Right renal cortex interstitium (tissue), 3 donors: ENCODE results near the gene FCGBP. TPM values are rescaled to one million over a fixed set of nuclear protein-coding genes. Genes with fewer than 3 reads are reported as not detected.
"Not testable (repeated sequence)": the region's sequence is repeated elsewhere in the genome, so short reads cannot be mapped to it uniquely, and the experiment has no call there.

Experiments used
- DNase-seq, 3 donors: peaks; one replicate each; pipeline ENCODE4 v3.0.0-alpha.2; 2013; ENCODE audit warnings: low read depth in 3 of 3, low spot score in 2 of 3
- polyA plus RNA-seq, 3 donors: library from polyadenylated mRNA; unstranded; fragments of 120-200 nt; gene quantifications; one replicate each; pipeline ENCODE4 v1.2.1, GENCODE V29; 2013; ENCODE audit not compliant: insufficient read length in 3 of 3

Gene FCGBP
- polyA plus RNA-seq, result 1 to 10 TPM; 5.4 to 9.4 (median 9.2) TPM

DNA sequence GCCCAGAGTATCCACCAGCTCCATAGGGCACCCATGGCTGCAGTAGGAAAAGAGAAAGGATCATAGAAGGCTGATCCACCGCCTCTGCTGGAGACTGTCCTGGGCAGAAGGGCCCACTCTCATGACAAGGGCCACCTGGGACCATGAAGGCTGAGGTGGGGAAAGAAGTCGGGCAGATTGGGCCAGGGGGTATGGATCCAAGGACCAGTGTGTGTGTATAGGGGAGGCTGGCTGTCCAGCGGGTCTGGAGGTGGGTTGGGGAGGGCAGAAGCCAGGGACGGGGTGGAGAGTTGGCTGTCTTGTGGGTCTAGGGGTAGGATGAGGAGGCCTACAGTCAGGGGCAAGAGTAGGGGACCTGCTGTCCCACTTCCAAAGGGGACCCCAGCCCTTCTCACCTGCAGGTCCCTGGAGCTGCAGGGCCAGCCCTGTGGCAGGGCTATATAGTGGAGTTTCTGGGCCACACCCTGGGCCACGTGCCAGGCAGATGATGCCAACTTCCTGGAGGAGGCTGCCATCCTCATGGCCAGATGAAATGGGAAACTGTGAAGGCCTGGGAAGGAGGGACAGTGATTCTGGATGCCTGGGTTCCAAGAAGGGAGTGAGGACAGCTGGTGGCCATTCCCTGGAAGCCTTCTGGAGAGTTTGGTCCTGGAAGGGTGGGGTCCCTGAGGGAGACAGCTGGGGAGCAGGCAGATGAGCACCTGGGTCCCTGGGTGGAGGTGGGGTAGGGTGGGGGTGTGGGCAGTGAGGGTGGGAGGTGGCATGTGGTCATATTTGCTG is at the start of gene FCGBP:
FCGBP (minus strand) TSS at position 51 of the 780 bp plus-strand sequence.
- no peak for DNase-seq

DNA sequence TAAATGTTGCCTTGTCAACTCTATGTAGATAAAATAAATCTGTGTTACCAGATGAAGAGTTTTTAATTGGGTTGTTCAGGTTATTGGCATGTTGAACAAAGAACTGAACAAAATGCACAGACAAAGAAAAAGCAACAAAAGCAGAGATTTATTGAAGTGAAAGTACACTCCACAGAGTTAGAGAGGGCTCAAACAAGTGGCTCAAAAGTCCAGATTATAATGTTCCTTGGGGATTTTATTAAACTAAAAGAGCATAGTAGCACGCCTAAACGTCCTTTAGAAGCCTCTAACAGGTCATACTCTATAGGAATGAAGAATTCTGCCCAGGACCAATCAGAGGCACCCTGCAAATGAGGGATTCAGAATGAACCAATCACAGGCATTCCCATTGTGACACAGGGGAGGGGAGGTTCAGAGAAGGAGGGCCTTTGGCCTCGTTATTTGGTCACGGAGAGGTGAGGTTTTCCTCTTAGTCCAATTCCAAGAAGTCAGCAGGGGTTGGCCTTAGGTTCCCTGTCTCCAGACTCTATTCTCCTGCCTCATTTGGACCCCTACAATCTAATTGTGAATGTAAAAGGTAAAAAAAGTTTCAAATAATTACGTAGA is 49.4 kb upstream of the FCGBP start:
- DNase-seq, result no peak

DNA sequence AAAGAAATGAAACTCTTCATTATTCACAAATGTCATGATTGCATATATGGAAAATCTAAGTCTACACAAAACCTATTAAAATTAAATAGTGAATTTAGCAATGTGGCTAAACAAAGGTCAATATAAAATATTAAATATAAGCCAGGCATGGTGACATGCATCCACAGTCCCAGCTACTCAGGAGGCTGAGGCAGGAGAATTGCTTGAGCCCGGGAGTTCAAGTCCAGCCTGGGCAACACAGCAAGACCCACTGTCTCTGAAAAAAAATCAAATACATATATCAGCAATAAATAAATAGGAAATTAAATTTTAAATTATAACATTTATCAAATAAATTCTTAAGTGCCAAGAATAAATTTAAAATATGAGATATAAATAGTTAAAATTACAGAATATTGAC is 48.4 kb upstream of the FCGBP start:
- no peak for DNase-seq

DNA sequence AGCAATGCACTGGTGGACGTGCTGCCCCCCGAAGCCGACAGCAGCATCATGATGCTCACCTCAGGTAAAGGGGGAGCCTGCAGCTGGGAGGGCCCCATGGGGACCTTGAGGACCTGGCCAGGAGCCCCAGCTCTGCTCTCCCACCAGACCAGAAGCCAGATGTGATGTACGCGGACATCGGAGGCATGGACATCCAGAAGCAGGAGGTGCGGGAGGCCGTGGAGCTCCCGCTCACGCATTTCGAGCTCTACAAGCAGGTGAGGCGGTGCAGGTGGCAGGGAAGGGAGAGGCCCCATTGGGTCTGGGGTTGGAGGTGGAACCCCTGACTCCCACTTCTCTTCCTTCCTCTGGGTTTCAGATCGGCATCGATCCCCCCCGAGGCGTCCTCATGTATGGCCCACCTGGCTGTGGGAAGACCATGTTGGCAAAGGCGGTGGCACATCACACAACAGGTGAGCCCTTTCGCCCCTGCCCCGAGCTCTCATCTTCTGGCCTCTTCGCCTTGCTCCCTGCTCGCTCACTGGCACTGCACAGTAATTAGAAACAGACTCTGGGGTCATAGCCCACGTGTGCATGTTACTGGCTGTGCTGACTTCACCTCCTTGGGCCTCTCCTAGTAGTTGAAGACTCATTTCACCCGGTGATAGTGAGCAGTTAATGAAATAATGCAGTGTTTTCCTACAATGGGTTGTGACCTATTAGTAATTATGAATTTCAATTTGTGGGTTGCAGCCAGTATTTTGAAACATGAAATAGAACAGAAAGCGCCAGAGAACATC is 40.1 kb upstream of the FCGBP start:
- no peak for DNase-seq

DNA sequence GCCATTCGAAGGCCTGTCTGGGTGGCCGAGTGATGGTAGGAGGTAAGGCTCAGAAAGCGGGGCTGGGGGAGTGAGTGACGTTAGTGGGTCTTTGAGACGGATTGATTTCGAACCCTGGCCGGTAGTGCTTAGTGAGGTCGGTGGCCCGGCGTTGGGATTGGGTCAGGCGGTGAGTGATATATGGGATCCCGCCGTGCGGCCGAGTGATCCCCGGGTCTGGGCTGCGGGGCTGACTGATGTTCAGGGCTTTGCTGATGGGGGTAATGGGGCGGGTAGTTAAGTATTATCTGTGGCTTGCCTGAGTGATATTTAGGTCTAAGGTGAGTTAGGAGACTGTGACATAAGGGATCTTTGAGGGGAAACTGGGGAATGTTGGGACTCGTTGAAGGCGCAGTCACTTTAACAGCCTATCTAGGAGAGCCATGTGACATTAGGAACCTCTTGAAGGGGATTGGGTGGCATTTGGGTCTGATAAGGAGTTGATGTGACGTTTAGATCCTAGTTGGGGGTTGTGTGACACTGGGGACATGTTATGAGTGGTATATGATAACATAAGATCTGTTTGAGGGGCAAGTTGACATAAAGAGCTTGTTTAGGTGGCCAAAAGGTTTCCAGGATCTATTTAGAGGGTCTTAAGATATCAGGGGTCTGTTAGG is 37.1 kb upstream of the FCGBP start:
- DNase-seq, result no peak

DNA sequence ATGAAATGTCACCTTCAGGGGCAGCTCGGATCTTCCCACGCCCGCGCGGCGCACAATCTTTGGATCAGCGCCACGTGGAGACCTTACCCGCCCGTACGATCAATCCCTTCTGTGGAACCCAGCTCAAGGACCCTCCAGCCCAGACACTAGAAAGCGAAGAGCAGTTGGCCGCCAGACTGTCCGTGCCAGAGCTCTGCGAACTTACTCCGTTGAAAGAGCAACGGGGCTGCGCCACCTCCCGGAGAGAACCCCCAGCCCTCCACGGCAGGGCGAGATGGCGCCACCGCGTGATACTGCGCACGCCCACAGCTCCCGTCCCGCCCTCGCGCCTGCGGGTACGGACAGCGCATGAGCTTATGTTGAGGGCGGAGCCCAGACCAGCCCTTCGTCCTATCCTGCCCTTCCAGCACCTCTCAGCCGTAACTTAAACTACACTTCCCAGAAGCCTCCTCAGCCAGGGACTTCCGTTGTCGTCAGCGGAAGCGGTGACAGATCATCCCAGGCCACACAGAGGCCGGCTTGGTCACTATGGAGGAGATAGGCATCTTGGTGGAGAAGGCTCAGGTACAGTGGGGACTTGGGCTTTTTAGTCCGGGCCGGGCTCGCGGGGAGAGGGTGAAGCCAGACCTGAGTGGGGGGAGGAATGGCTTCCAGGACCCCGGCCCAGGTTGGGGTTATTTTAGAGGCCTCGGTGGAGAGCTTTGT is 36.4 kb upstream of the FCGBP start, which contains the start of gene PSMC4:
PSMC4 (plus strand) TSS at position 491 of the 705 bp plus-strand sequence; CDS start at position 529, 38 bp downstream.
- peak; percentile 96 to 98 (median 97) for DNase-seq

DNA sequence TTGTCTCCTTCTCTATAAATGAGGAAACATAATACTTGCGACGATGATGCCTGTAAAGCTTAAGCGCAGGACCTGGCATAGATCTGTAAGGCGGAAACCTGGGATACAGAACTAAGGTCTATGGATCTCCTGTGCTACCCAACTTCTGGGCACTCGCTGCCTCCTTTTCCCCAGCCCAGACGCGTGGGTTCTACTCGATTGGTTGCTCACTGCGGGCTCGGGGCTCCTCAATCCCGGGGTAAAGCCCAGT is 35.9 kb upstream of the FCGBP start:
- peak in 1 of 3 donors; percentile 4 for DNase-seq

DNA sequence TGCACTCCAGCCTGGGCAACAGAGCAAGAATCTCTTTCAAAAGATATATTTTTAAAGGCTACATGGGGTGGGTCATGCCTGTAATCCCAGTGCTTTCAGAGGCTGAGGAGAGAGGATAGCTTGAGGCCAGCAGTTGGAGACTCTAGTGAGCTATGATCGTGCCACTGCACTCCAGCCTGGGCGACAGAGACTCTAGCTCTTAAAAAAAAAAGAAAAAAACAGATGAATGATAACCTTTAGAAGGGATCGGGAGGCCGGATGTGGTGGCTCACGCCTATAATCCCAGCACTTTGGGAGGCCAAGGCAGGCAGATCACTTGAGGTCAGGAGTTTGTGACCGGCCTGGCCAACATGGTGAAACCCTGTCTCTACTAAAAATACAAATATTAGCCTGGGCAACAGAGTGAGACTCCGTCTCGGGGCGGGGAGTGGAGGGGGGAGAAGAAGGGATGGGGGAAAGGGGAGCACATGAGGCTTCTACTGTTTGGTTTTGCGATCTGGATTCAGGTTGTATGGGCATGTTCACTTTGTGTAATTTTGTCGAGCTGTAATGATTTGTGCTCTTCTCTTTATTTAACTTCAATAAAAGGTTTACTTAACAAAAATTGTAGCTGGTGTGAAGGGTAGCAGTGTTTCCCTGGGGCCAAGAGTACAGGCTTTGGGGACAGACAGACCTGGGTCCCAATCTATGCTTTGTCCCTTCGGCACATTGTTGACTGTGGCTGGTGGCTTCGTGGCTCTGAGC is 35.4 kb upstream of the FCGBP start:
- DNase-seq, result no peak

DNA sequence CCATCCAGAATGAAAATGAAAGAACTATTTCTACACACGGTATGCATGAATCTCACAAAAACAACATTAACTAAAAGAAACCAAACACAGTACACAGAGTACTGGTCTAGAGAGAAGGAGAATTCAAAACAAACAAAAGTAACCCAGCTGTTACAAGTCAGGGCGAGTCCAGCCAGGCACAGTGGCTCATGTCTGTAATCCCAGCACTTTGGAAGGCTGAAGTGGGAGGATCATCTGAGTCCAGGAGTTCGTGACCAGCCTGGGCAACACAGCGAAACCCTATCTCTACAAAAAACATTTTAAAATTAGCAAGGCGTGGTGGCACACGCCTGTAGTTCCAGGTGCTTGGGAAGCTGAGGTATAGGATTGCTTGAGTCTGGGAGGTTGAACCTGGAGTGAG is 34.8 kb upstream of the FCGBP start:
- no peak for DNase-seq

DNA sequence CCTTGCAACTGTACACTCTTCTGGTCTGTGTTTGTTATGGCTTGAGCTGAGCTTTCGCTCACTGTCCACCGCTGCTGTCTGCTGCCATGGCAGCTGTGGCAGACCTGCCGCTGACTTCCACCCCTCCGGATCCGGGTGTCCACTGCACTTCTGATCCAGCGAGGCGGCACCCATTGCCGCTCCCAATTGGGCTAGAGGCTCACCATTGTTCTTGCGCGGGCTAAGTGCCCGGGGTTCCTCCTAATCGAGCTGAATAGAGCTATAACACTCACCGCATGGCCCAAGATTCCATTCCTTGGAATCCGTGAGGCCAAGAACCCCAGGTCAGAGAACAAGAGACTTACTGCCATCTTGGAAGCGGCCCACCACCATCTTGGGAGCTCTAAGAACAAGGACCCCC is 34.4 kb upstream of the FCGBP start:
- no peak for DNase-seq

DNA sequence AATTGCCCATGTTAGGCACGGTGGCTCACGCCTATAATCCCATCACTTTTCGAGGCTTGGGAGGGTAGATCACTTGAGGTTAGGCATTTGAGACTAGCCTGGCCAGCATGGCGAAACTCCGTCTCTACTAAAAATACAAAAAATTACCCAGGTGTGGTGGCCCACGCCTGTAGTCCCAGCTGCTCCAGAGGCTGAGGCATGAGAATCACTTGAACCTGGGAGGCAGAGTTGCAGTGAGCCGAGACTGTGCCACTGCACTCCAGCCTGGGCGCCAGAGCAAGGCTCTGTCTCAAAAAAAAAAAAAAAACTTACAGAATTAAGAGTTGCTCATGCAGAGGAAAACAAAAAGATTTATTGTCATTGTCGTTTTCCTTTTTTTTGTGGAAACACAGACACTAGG is 33.1 kb upstream of the FCGBP start:
- DNase-seq, result no peak

DNA sequence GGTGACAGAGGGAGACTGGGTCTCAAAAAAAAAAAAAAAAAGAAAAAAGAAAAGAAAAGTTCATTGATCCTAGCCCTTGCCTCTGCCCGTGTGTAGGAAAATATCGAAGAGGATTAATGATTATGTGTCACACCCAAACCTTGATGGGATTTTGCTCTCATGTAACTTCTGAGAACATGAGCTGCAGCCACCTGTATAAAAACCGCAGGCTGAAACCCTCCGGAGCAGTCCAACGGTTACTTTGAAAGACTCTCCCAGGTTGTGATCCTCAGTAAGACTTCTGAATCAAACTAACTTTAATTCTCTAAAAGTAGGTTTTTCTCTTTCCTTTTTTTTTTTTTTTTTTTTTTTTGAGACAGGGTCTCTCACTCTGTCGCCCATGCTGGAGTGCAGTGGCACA is 32.2 kb upstream of the FCGBP start:
- no peak for DNase-seq

DNA sequence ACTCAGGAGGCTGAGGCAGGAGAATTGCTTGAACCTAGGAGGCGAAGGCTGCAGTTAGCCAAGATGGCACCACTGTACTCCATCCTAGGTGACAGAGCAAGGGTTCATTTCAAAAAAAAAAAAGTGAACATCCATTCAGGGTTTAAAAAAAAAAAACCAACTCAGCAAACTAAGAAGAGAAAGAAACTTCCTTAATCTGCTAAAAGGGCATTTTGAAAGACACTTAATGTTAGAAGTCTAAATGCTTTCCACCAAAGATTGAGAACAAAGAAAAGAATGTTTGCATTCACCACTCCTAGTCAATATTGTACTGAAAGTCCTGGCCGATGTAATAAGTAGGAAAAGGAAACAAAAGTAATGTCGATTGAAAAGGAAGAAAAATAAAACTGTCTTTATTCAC is 29.5 kb upstream of the FCGBP start:
- no peak for DNase-seq

DNA sequence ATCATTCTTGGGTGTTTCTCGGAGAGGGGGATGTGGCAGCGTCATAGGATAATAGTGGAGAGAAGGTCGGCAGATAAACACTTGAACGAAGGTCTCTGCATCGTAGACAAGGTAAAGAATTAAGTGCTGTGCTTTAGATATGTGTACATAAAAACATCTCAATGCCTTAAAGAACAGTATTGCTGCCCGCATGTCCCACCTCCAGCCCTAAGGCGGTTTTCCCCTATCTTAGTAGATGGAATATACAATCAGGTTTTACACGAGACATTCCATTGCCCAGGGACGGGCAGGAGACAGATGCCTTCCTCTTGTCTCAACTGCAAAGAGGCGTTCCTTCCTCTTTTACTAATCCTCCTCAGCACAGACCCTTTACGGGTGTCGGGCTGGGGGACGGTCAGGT is 25.0 kb upstream of the FCGBP start:
- DNase-seq, result not testable (repeated sequence)

DNA sequence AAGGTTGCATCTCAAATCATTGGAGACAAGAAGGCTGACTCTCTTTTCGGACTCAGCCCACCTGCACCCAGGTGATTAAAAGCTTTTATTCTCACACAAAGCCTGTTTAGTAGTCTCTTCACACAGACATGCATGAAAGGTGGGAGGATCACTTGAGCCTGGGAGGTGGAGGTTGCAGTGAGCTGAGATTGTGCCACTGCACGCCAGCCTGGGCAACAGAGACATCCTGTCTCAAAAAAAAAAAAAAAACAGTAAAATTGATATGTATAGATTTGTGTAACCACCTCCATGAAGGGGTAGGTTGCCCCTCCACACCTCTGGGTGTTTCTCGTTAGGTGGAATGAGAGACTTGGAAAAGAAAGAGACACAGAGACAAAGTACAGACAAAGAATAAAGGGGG is 24.5 kb upstream of the FCGBP start:
- DNase-seq, result not testable (repeated sequence)

DNA sequence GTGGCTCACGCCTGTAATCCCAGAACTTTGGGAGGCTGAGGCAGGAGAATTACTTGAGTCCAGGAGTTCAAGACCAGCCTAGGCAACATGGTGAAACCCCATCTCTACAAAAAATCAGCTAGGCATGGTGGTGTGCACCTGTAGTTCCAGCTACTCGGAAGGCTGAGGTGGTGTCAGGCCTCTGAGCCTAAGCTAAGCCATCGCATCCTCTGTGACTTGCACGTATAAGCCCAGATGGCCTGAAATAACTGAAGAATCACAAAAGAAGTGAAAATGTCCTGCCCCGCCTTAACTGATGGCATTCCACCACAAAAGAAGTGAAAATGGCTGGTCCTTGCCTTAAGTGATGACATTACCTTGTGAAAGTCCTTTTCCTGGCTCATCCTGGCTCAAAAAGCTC is 23.5 kb upstream of the FCGBP start:
- DNase-seq, result not testable (repeated sequence)

DNA sequence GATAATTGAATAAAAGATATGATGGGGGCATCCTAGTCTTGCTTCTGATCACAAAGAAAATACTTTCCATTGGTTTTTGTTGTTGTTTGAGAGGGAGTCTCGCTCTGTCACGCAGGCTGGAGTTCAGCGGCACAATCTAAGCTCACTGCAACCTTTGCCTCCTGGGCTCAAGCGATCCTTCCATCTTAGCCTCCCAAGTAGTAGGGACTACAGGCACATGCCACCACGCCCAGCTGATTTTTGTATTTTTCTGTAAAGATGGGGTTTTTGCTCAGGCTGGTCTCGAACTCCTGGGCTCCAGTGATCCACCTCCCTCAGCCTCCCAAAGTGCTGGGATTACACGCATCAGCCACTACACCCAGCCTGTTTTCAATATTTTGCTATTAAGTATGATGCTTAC is 19.5 kb upstream of the FCGBP start:
- DNase-seq, result no peak

DNA sequence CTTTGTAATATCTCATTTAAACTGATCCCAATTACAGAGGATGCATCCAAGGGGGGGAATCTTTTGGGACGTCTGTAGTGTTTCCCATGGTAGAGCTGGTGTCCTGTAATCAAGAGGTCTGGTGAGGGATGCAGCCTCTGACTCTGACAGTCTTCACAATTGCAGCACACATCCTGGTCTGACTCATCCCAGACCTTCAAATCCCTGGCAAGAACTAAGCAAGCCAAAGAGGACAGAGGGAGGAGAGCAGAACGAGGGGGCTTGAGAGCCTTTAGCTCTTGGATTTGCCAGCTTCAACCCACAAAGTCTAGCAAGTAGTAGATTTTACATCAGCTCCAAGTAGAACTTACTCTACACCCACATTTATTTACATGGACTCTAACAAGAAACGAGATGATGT is 17.3 kb upstream of the FCGBP start:
- DNase-seq, result no peak

DNA sequence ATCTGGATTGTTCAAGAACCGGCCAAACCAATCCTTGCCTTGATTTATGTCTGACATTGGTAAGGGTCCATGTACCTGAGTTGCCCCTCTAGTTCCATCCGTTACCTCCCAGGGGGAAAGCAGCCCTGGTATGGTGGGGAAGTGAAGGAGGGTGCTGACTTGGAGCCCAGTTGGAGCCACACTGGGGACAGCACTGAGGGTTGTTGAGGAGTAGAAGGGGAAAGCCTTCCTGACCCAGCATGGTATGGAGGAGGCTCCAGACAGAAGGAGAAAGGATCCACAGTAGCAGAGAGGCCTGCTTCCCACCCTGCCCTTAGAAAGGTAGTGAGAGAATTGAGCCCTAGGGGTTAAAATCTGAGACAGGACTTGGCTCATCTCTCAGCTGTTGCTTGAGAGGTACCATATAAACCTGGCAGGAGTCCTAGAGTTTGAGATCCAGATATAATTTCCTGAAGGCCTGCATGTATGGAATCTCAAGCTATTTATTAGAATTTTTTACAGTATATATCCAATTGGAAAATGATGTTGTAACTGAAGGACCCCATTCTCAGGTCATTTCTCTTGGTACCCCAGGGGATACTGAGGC is 16.7 kb upstream of the FCGBP start:
- no peak for DNase-seq
